Peyer's patch (tissue), 4 donors: ENCODE results near the gene NFE2L2.

Experiments
- POLR2A ChIP-seq, 2 donors: fragments of 450-650 bp; IDR thresholded peaks; one replicate each; pipeline ENCODE4 v1.5.1; 2017; ENCODE audit warnings: antibody characterized with exemption in 2 of 2, mild to moderate bottlenecking in 2 of 2, moderate library complexity in 2 of 2
- TF ChIP-seq, protein P1 (sequence below), 6 experiments: fragments of 450-650 bp in 4 of 6; fragments of 200-600 bp in 2 of 6; sonication (generic) in 1 of 6; IDR thresholded peaks; one replicate each; pipeline ENCODE4 v1.5.1; 2017 to 2019; ENCODE audit warnings: antibody characterized with exemption in 6 of 6, mild to moderate bottlenecking in 3 of 6, moderate library complexity in 1 of 6

DNA sequence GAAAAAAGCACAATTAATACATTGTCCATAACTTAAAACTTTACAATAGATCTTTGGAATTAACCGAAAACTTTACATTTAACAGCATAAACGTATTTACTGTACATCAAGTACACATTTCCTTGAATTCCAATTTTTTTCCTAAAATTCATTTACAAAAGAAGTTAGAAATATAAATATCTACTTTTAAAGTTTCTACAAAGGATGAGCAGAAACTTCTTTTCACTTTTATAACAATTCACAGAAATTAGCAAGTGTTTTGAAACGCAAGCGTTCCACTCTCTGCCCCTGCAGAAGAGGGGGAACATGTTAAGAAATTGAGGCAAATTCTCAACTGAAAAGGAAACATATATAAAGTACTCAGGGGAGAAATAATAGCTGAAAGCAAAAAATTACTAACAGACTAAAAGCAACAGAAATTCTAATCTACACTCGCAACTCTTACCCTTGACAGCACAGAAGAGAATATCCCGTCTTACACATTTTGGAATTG lies 1.5 kb downstream of the NFE2L2 start:
- TF ChIP-seq, protein P1, sequence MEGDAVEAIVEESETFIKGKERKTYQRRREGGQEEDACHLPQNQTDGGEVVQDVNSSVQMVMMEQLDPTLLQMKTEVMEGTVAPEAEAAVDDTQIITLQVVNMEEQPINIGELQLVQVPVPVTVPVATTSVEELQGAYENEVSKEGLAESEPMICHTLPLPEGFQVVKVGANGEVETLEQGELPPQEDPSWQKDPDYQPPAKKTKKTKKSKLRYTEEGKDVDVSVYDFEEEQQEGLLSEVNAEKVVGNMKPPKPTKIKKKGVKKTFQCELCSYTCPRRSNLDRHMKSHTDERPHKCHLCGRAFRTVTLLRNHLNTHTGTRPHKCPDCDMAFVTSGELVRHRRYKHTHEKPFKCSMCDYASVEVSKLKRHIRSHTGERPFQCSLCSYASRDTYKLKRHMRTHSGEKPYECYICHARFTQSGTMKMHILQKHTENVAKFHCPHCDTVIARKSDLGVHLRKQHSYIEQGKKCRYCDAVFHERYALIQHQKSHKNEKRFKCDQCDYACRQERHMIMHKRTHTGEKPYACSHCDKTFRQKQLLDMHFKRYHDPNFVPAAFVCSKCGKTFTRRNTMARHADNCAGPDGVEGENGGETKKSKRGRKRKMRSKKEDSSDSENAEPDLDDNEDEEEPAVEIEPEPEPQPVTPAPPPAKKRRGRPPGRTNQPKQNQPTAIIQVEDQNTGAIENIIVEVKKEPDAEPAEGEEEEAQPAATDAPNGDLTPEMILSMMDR (IDR thresholded peaks at IDR 0.05) = no peak
- TF ChIP-seq POLR2A (IDR thresholded peaks at IDR 0.05) = no peak
